SH-SY5Y (cell line): ENCODE measurements around the gene SLC16A12.

ENCODE experiments used
- GATA2 ChIP-seq: IDR thresholded peaks from 2 replicates; pipeline ENCODE4 v1.6.1; 2011; ENCODE audit warnings: mild to moderate bottlenecking, low read depth, low read length
- GATA3 ChIP-seq: IDR thresholded peaks from 2 replicates; pipeline ENCODE4 v1.6.1; 2011; ENCODE audit warnings: low read depth, mild to moderate bottlenecking, low read length, moderate library complexity

DNA sequence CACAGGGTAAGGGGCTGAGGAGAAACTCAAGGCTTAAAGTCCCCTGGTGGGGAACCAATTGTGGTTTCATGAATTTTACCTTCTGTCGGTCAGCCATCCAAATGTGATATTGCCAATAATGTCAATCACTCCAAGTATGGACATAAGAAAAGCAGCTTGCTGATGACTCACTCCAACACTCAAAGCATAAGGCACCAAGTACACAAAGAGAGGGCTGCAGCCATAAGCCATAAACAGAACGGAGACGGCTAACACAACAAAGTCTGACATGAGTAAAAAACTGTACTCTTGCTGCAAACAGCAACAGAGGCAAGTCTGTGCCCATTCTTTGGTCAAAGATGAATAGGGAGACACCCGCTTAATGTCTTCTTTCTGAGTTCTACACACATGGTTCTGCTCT lies 96.9 kb downstream of the SLC16A12 start:
- no peak for TF ChIP-seq GATA2
- no peak for TF ChIP-seq GATA3
